Ureter (tissue), 1 donor: ENCODE data around the gene ITPR1. TPM values are rescaled to one million over a fixed set of nuclear protein-coding genes. Genes with fewer than 3 reads are reported as not detected.
A peak's percentile ranks its signal among the peaks of the same experiment; 100 is the strongest.

Experiments
- DNase-seq: peaks from one replicate; pipeline ENCODE4 v3.0.0-alpha.2; 2020; ENCODE audit warnings: low spot score
- total RNA-seq: library from RNA; stranded (reverse); gene quantifications from one replicate; pipeline ENCODE4 v1.2.4, GENCODE V29; 2023
- donor health status: DM: yes; HTN: yes; CAD: no.

Gene ITPR1
- total RNA-seq, 1 donor from 2014 or later = 98.1 TPM

GRCh38 chr3:4782095-4782494 lies 288.9 kb downstream of the ITPR1 start:
- DNase-seq = no peak

- no peak for DNase-seq
Observed at GRCh38 chr3:4785551-4785950, 292.4 kb downstream of the ITPR1 start.

- peak; percentile 56 for DNase-seq
Observed at GRCh38 chr3:4786431-4786830, 293.3 kb downstream of the ITPR1 start.

- DNase-seq = no peak
Observed at GRCh38 chr3:4791358-4791757, 298.2 kb downstream of the ITPR1 start.

GRCh38 chr3:4793311-4793710 lies 300.2 kb downstream of the ITPR1 start:
- no peak for DNase-seq

GRCh38 chr3:4794331-4794730 lies 301.2 kb downstream of the ITPR1 start:
- DNase-seq = no peak

- no peak for DNase-seq
Observed at GRCh38 chr3:4794798-4795197, 301.6 kb downstream of the ITPR1 start.

- no peak for DNase-seq
Observed at GRCh38 chr3:4795905-4796304, 302.8 kb downstream of the ITPR1 start.

- no peak for DNase-seq
Observed at GRCh38 chr3:4797201-4797705, 304.1 kb downstream of the ITPR1 start.

GRCh38 chr3:4799266-4800256 lies 306.4 kb downstream of the ITPR1 start:
- no peak for DNase-seq

GRCh38 chr3:4800595-4800994 lies 307.4 kb downstream of the ITPR1 start:
- DNase-seq = no peak

GRCh38 chr3:4801892-4802291 lies 308.7 kb downstream of the ITPR1 start:
- DNase-seq = no peak

- DNase-seq = no peak
Observed at GRCh38 chr3:4802903-4803302, 309.8 kb downstream of the ITPR1 start.

- DNase-seq = no peak
Observed at GRCh38 chr3:4804161-4805058, 311.3 kb downstream of the ITPR1 start.

- no peak for DNase-seq
Observed at GRCh38 chr3:4805662-4806061, 312.5 kb downstream of the ITPR1 start.

- DNase-seq = no peak
Observed at GRCh38 chr3:4806535-4807108, 313.5 kb downstream of the ITPR1 start.

- no peak for DNase-seq
Observed at GRCh38 chr3:4807381-4808280, 314.5 kb downstream of the ITPR1 start.

- DNase-seq = no peak
Observed at GRCh38 chr3:4808637-4809036, 315.5 kb downstream of the ITPR1 start.

- no peak for DNase-seq
Observed at GRCh38 chr3:4809922-4810321, 316.8 kb downstream of the ITPR1 start.

GRCh38 chr3:4812591-4812990 lies 319.4 kb downstream of the ITPR1 start:
- no peak for DNase-seq

GRCh38 chr3:4813909-4814304 lies 320.8 kb downstream of the ITPR1 start:
- no peak for DNase-seq
